ENCODE data around the gene PANK4. TPM values are rescaled to one million over a fixed set of nuclear protein-coding genes. Genes with fewer than 3 reads are reported as not detected.

Gene PANK4
- total and polyA plus RNA-seq, 10 of the 15 experiments (the other 5 are each of a cell fraction or from before 2014, with no cell fraction given) = 0.35 to 38.0 (median 18.6) TPM

- TF ChIP-seq, protein P1, sequence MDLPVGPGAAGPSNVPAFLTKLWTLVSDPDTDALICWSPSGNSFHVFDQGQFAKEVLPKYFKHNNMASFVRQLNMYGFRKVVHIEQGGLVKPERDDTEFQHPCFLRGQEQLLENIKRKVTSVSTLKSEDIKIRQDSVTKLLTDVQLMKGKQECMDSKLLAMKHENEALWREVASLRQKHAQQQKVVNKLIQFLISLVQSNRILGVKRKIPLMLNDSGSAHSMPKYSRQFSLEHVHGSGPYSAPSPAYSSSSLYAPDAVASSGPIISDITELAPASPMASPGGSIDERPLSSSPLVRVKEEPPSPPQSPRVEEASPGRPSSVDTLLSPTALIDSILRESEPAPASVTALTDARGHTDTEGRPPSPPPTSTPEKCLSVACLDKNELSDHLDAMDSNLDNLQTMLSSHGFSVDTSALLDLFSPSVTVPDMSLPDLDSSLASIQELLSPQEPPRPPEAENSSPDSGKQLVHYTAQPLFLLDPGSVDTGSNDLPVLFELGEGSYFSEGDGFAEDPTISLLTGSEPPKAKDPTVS (IDR thresholded peaks at IDR 0.05; ENCODE audit: low read depth, low read length) = no peak
- no peak for TF ChIP-seq SPI1 (IDR thresholded peaks at IDR 0.05; ENCODE audit: borderline replicate concordance, insufficient read depth, low read depth, low read length)
These were observed 17.9 kb upstream of the PANK4 start (continued) for GRCh38 chr1:2544093-2544874.

- SMC1A ChIA-PET (ENCODE audit: uncharacterized antibody, unreplicated experiment) = no interaction called here
- TF ChIP-seq KLF5 (IDR thresholded peaks at IDR 0.05; ENCODE audit: partially characterized antibody) (no peak), PKNOX1 (IDR thresholded peaks at IDR 0.05) (peak; percentile 59), BHLHE40 (IDR thresholded peaks at IDR 0.05; ENCODE audit: borderline replicate concordance in 1 of 2, low read depth in 2 of 2, low read length in 1 of 2) (0 out of 4 replicates have a peak, but pooled peaks of 1 of the 2 experiments have one; percentile 10), DPF2 (IDR thresholded peaks at IDR 0.05) (0 out of 2 replicates have a peak, but pooled peaks have one; percentile 29), CHD2 (IDR thresholded peaks at IDR 0.05; ENCODE audit: borderline replicate concordance, low read depth, low read length) (0 out of 2 replicates have a peak, but pooled peaks have one; percentile 21)
These were observed 17.2 kb upstream of the PANK4 start for GRCh38 chr1:2543543-2544092.

More at GRCh38 chr1:2543543-2544092, 17.2 kb upstream of the PANK4 start:
- Histone ChIP-seq H3K27me3 (replicated peaks in 1 of 2; ENCODE audit: control insufficient read depth in 2 of 2, insufficient read depth in 2 of 2, low read length in 1 of 2) (no peaks in the 10 kb centered on the region; a peak in 1 of 4 replicates), H3K9ac (ENCODE audit: control insufficient read depth, insufficient read depth, low read length) (no peak overlapping the region), H3K27ac (ENCODE audit: control insufficient read depth, insufficient read depth) (no peak overlapping the region), H2AFZ (ENCODE audit: control insufficient read depth, low read depth, low read length) (no peak overlapping the region), H3K4me3 (no peak overlapping the region), H3K36me3 (ENCODE audit: control insufficient read depth in 2 of 2, insufficient read depth in 2 of 2, low read length in 1 of 2) (no peaks in the 10 kb centered on the region), H3K9me3 (replicated peaks; ENCODE audit: control insufficient read depth, insufficient read depth, low read length) (no peaks in the 10 kb centered on the region), H3K4me2 (ENCODE audit: control insufficient read depth, insufficient read depth) (peak overlapping the region; percentile 51; the same call in 1 of the 2 replicates), H3K79me2 (ENCODE audit: control insufficient read depth, insufficient read depth, low read length) (peaks cover 5% of the 10 kb centered on the region; the same call in 1 of the 2 replicates), H3K4me1 (ENCODE audit: control insufficient read depth, insufficient read depth, low read length) (peaks cover 18% of the 10 kb centered on the region), H4K20me1 (ENCODE audit: control insufficient read depth, insufficient read depth) (no peaks in the 10 kb centered on the region)
- 18% methylated on average over 26 of the region's 26 CpGs for WGBS (ENCODE audit: insufficient coverage, insufficient replicate concordance, low lambda C conversion rate, missing lambda C conversion rate)
- in situ Hi-C loops (cut with MboI) (no loop called here), intact Hi-C loops (cut with micrococcal nuclease; ENCODE audit: unreplicated experiment) (loop anchor here (10.0 kb wide), 1 partner anchor 239 kb away; no protein-coding TSS in a partner anchor)
- ATAC-seq (no peak), FAIRE-seq (no peak), DNase-seq (ENCODE audit: low read depth, low spot score) (no peak)
- CTCF ChIA-PET = interaction anchor here (0.8 kb wide), 1 partner anchor 349 kb away, joined by 3 read pairs; the partner anchor contains the start of gene FAAP20
- RAD21 ChIA-PET (ENCODE audit: unreplicated experiment) = interaction anchor here (7.1 kb wide), 1 partner anchor 18 kb away, joined by 86 read pairs; the partner anchor contains the start of gene PANK4
- POLR2A ChIA-PET = interaction anchor here (0.9 to 1.4 kb wide), 2 partner anchors 14 to 17 kb away, joined by 4 read pairs; partner anchors contain the start of genes HES5 and PANK4
- no TSS peak for BruUV-seq (replicated peaks)

Data from GM12878 (cell line).